ENCODE data around the gene TBX20.
"Not testable (repeated sequence)": the region's sequence is repeated elsewhere in the genome, so short reads cannot be mapped to it uniquely, and the experiment has no call there.

DNA sequence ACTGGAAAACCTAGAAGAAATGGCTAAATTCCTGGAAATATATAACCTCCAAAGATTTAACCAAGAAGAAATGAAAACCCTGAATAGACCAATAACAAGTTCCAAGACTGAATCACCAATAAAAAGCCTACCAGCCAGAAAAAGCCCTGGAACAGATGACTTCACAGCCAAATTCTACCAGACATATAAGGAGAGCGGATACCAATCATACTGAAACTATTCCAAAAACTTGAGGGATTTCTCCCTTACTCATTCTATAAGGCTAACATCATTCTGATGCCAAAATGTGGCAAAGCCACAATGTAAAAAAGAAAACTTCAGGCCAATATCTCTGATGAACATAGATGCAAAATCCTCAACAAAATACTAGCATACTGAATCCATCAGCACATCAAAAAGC, 86.7 kb downstream of the TBX20 start:
- TF ChIP-seq ZNF8 (CRISPR knock-in tag; IDR thresholded peaks at IDR 0.05); ISL1 (CRISPR knock-in tag; IDR thresholded peaks at IDR 0.05); ZFP30 (CRISPR knock-in tag; IDR thresholded peaks at IDR 0.05); BACH2 (CRISPR knock-in tag; IDR thresholded peaks at IDR 0.05; ENCODE audit: borderline replicate concordance); SNAI2 (CRISPR knock-in tag; IDR thresholded peaks at IDR 0.05); PPARA (CRISPR knock-in tag; IDR thresholded peaks at IDR 0.05; ENCODE audit: borderline replicate concordance); ZC3H10 (CRISPR knock-in tag; IDR thresholded peaks at IDR 0.05); ZNF565 (CRISPR knock-in tag; conservative IDR thresholded peaks at IDR 0.05; ENCODE audit: low read depth); ZNF70 (CRISPR knock-in tag; IDR thresholded peaks at IDR 0.05): not testable (repeated sequence)
- TF ChIP-seq, protein P1, sequence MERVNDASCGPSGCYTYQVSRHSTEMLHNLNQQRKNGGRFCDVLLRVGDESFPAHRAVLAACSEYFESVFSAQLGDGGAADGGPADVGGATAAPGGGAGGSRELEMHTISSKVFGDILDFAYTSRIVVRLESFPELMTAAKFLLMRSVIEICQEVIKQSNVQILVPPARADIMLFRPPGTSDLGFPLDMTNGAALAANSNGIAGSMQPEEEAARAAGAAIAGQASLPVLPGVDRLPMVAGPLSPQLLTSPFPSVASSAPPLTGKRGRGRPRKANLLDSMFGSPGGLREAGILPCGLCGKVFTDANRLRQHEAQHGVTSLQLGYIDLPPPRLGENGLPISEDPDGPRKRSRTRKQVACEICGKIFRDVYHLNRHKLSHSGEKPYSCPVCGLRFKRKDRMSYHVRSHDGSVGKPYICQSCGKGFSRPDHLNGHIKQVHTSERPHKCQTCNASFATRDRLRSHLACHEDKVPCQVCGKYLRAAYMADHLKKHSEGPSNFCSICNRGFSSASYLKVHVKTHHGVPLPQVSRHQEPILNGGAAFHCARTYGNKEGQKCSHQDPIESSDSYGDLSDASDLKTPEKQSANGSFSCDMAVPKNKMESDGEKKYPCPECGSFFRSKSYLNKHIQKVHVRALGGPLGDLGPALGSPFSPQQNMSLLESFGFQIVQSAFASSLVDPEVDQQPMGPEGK (CRISPR knock-in tag; IDR thresholded peaks at IDR 0.05; ENCODE audit: borderline replicate concordance) = not testable (repeated sequence)
- TF ChIP-seq, protein P2, sequence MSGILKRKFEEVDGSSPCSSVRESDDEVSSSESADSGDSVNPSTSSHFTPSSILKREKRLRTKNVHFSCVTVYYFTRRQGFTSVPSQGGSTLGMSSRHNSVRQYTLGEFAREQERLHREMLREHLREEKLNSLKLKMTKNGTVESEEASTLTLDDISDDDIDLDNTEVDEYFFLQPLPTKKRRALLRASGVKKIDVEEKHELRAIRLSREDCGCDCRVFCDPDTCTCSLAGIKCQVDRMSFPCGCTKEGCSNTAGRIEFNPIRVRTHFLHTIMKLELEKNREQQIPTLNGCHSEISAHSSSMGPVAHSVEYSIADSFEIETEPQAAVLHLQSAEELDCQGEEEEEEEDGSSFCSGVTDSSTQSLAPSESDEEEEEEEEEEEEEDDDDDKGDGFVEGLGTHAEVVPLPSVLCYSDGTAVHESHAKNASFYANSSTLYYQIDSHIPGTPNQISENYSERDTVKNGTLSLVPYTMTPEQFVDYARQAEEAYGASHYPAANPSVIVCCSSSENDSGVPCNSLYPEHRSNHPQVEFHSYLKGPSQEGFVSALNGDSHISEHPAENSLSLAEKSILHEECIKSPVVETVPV (CRISPR knock-in tag; IDR thresholded peaks at IDR 0.05) = not testable (repeated sequence)
- TF ChIP-seq, protein P3, sequence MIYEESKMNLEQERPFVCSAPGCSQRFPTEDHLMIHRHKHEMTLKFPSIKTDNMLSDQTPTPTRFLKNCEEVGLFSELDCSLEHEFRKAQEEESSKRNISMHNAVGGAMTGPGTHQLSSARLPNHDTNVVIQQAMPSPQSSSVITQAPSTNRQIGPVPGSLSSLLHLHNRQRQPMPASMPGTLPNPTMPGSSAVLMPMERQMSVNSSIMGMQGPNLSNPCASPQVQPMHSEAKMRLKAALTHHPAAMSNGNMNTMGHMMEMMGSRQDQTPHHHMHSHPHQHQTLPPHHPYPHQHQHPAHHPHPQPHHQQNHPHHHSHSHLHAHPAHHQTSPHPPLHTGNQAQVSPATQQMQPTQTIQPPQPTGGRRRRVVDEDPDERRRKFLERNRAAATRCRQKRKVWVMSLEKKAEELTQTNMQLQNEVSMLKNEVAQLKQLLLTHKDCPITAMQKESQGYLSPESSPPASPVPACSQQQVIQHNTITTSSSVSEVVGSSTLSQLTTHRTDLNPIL (CRISPR knock-in tag; IDR thresholded peaks at IDR 0.05; ENCODE audit: low read depth) = not testable (repeated sequence)
